Psoas muscle (tissue), 8 donors: ENCODE measurements around the gene CXXC5. TPM values are rescaled to one million over a fixed set of nuclear protein-coding genes. Genes with fewer than 3 reads are reported as not detected.

Source experiments
- ATAC-seq, 4 donors: fragments of 200-7000 bp; cut with Tn5 transposase; one replicate each; pipeline ENCODE4 v1.9.1; 2020; ENCODE audit warnings: moderate library complexity in 3 of 4, mild to moderate bottlenecking in 2 of 4
- DNase-seq, 2 donors: peaks; one replicate each; pipeline ENCODE4 v3.0.0-alpha.2; 2020
- H3K27ac ChIP-seq: fragments of 200-600 bp; one replicate; pipeline ENCODE4 v1.8.0; 2022
- H3K27me3 ChIP-seq, 3 donors: fragments of 200-600 bp in 1 of 3; one replicate each; pipeline versions ENCODE4 v1.6.1 to v1.8.0; 2013 to 2022; ENCODE audit warnings: low read length in 2 of 3, mild to moderate bottlenecking in 2 of 3, moderate library complexity in 1 of 3; ENCODE audit not compliant: insufficient read depth in 3 of 3
- H3K36me3 ChIP-seq, 2 donors: fragments of 200-600 bp in 1 of 2; one replicate each; pipeline versions ENCODE4 v1.6.1 to v1.8.0; 2013 to 2022; ENCODE audit warnings: low read depth in 1 of 2, mild to moderate bottlenecking in 1 of 2, moderate library complexity in 1 of 2; ENCODE audit not compliant: insufficient read depth in 1 of 2
- H3K4me1 ChIP-seq: fragments of 200-600 bp; one replicate; pipeline ENCODE4 v1.8.0; 2022
- H3K4me3 ChIP-seq: fragments of 200-600 bp; one replicate; pipeline ENCODE4 v1.8.0; 2022; ENCODE audit warnings: mild to moderate bottlenecking
- H3K9me3 ChIP-seq: fragments of 200-600 bp; one replicate; pipeline ENCODE4 v1.8.0; 2022
- CTCF ChIP-seq: fragments of 200-600 bp; IDR thresholded peaks from one replicate; pipeline ENCODE4 v1.8.0; 2022; ENCODE audit warnings: antibody characterized with exemption
- WGBS, 3 donors: extraction: QIAGEN DNeasy Blood & Tissue Kit; methylation state at CpG; one replicate each; pipeline versions ENCODE4 v1.1.6 to v1.1.7; 2013; 5-methylcytosine and 5-hydroxymethylcytosine counted together
- intact Hi-C, 2 donors: fragments of 100-400 bp; cut with DNase I; formaldehyde crosslinking; loops; one replicate each; pipeline versions ENCODE4 v1.11.0 to v1.14.2; 2022
- polyA plus RNA-seq, 3 donors: library from polyadenylated mRNA; stranded (reverse); fragments of 200-250 nt; gene quantifications; one replicate each; pipeline ENCODE4 v1.2.3, GENCODE V29; 2013
- total RNA-seq, 4 donors: library from RNA; stranded (reverse); fragmentation: NEBNext Ultra II Directional in 2 of 4; extraction: Animal tissue kit (Norgen Biotek cat#: 25700) in 2 of 4; gene quantifications; one replicate each; pipeline versions ENCODE4 v1.2.1 to v1.2.4, GENCODE V29; 2021 to 2023
- donor health status: healthy with polysubstance abuse.
- donor health status: DM: no; HTN: no; CAD: no; lungs with moderate emphysema.
- donor health status: Bipolar disorder and iron deficiency.
- donor health status: healthy.
- donor health status: DM: yes; HTN: yes; CAD: no.
- donor health status: DM: no; HTN: no; CAD: no.
- donor health status: DM: no; HTN: no; CAD: no.
- donor health status: DM: yes; HTN: yes; CAD: no.

The CXXC5 gene
- total and polyA plus RNA-seq, 7 donors, result 24.5 to 88.3 (median 47.2) TPM

DNA sequence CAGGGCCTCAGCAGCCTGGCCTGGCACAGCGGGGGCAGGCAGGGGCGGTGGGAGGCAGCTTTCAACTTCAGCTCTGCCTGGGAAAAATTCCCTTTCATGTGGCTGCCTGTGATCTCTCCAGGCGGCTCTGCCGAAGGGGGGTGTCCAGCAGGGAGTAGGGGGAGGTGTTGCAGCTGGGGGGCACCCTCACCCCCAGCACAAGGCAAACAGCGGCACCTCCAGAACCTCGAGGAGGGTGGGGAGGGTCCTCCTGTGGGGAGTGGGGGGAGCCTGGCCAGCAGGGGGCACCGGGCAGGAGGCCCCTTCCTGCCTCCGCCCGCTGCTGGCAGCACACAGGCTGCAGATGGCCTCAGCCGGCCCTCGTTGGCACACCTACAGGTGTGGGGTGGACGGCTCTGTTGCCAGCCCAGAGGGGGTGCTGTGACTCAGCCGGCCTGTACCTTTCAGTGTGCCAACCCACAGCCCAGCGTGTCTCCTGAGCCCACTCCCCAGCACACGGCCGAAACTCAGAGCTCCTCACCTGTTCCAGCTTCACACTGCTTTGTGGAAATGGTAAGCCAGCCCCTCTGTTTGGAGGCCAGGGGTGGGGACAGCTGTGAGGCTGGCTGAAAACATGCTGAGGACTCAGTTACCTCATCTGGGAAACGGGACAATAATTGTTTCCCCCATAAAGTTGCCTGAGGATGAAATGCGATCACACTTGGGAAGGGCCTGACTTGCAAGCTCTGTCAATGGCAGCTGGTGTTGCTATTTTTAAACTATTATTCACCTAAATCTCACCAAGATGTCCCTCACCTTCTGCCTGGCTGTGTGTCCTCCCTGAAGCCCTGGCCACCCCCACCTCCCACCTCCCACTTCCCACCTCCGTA lies 37.0 kb downstream of the CXXC5 start:
- intact Hi-C loops, result loop anchor here in 1 of 2 donors (5.0 kb wide), 1 partner anchor 38 kb away; the partner anchor contains the start of gene CXXC5
- ATAC-seq (peak; percentile 81 to 84 (median 82)), DNase-seq (peak; percentile 71 to 91)
- H3K9me3 ChIP-seq, result no peaks in the 10 kb centered on the region
- 24 to 29% (median 26%) methylated on average over 16 to 19 of the region's 19 CpGs for WGBS, 3 donors
- peaks cover 0 to 43% of the 10 kb centered on the region in 2 donors for H3K36me3 ChIP-seq
- H3K27ac ChIP-seq, result peak overlapping the region; percentile 94
- TF ChIP-seq CTCF, result peak; percentile 35
- H3K4me3 ChIP-seq, result peak overlapping the region; percentile 22
- no peaks in the 10 kb centered on the region for H3K27me3 ChIP-seq
- peaks cover 82% of the 10 kb centered on the region for H3K4me1 ChIP-seq

DNA sequence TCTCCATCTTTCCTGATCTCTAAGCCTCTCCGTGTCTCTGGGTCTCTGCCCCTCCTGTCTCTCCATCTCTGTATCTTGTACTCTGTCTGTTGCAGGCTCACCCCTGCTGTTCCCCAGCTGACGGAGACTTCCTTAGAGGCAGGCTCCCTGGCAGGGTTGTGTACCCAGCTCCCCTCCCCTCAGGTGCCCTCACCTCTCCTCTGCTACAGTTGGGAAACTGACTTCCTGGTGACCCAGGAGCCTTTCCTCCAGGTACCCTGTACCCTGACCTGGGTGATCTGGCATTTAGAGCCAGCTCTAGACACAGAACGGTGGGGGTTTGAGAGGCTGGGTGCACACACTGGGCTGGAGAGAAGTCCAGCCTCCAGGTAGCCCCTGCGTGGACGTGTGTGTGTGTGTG lies 37.7 kb downstream of the CXXC5 start:
- intact Hi-C loops, result no loop called here
- ATAC-seq (peak in 2 of 4 donors; percentile 0), DNase-seq (no peak)
- H3K9me3 ChIP-seq, result no peaks in the 10 kb centered on the region
- H3K27ac ChIP-seq, result peak overlapping the region; percentile 94
- H3K27me3 ChIP-seq, result no peaks in the 10 kb centered on the region
- H3K4me1 ChIP-seq, result peaks cover 85% of the 10 kb centered on the region
- WGBS, 3 donors, result 31 to 39% (median 35%) methylated on average over 5 of the region's 5 CpGs
- H3K36me3 ChIP-seq, result peaks cover 0 to 36% of the 10 kb centered on the region in 2 donors
- no peak for TF ChIP-seq CTCF
- H3K4me3 ChIP-seq, result no peak overlapping the region

DNA sequence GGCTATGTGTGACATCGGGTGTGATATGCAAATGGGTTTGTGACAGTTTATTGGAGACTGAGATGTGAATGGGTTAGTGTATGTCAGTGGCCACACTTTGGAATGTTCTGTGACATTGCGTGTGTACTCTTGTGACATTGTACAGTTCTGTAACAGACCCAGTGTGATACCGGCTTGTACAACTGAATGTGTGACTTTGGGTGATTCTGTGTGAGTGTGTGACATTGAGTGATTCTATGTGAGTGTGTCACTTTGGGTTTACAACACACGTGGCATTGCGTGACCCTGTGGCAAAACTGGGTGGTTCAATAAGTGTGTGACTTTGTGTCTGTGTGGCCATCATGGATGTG lies 38.2 kb downstream of the CXXC5 start:
- DNase-seq, result no peak
- H3K27ac ChIP-seq, result peak overlapping the region; percentile 94
- no peaks in the 10 kb centered on the region for H3K27me3 ChIP-seq
- no peak for TF ChIP-seq CTCF
- 49 to 67% (median 50%) methylated on average over 5 of the region's 5 CpGs for WGBS, 3 donors
- no peaks in the 10 kb centered on the region for H3K9me3 ChIP-seq
- no peak for ATAC-seq
- intact Hi-C loops, result no loop called here
- H3K4me1 ChIP-seq, result peaks cover 81% of the 10 kb centered on the region
- peaks cover 0 to 31% of the 10 kb centered on the region in 2 donors for H3K36me3 ChIP-seq
- no peak overlapping the region for H3K4me3 ChIP-seq

DNA sequence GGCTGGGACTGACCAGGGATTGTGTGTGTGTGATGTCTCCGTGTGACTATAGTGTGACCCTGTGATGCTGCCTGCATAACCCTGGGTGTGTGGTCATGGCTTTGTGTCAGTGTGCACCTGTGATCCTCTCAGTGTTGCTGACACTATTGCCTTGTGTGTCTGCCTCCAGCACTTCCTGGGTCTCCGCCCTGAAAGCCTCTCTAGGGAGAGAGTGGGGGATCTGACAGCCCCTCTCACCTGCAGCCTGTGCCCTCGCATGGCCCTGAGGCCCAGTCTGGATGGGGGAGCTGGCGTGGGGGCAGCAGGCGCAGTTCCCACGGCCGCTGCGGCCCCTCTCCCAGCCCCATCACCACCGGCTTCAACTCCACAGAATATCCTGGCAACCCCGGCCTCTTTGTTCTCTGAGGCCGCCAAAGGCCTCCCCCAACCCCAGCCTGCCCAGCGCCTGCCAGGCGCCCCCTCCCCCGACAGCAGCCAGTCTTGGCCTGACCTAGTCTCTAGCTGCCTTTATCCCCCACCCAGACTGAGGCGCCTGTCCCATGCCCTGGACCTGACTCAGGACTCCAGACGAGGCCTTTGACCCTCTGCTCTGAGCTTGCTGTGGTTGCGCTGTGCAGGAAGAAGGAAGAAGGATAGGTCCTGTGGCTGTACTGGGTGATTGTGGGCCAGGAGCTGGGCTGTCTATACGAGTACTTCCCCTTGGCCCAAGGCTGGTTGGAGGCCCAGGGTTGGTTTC lies 38.7 kb downstream of the CXXC5 start:
- Histone ChIP-seq H3K4me1 (peaks cover 76% of the 10 kb centered on the region), H3K4me3 (no peak overlapping the region), H3K36me3 (peaks cover 0 to 26% of the 10 kb centered on the region in 2 donors), H3K9me3 (no peaks in the 10 kb centered on the region), H3K27ac (peak overlapping the region; percentile 94), H3K27me3 (no peaks in the 10 kb centered on the region)
- 52 to 71% (median 52%) methylated on average over 17 to 18 of the region's 18 CpGs for WGBS, 3 donors
- ATAC-seq (no peak), DNase-seq (no peak)
- no peak for TF ChIP-seq CTCF
- intact Hi-C loops, result no loop called here
